HG02870 (cell line): ENCODE measurements around the gene CRISP2.

ENCODE experiments used
- ATAC-seq: cut with Tn5 transposase; IDR thresholded peaks from one replicate; pipeline ENCODE4 v1.9.1; 2021; ENCODE audit warnings: mild to moderate bottlenecking, moderate library complexity; ENCODE audit not compliant: unreplicated experiment

Gene CRISP2

DNA sequence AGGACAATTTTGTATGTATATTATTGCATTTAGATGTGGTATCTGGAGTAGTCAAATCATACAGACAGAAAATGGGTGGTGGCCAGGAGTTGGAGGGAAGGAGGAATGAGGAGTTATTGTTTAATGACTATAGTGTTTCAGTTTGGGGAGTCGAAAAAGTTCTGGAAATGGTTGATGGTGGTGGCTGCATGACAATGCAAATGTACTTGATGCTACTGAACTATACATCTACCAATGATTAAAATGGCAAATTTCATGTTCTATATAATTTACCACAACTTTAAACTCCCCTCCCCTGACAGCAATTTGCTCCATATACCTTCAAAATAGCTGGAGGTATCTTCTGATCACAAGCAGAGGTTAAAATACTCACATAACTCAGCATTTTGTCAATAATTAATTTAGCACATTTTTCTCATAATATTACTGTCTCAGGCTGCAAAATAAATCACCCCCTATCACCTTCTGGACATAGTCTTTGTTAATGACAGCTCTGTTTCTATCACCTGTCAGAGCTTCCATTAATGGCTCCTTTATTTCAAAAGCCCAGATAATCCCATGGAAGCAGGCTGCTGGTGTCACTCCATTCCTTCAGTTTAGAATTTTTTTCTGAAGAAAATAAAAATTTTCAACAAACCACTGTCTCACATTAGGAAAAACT lies 51.0 kb downstream of the CRISP2 start:
- no peak for ATAC-seq

DNA sequence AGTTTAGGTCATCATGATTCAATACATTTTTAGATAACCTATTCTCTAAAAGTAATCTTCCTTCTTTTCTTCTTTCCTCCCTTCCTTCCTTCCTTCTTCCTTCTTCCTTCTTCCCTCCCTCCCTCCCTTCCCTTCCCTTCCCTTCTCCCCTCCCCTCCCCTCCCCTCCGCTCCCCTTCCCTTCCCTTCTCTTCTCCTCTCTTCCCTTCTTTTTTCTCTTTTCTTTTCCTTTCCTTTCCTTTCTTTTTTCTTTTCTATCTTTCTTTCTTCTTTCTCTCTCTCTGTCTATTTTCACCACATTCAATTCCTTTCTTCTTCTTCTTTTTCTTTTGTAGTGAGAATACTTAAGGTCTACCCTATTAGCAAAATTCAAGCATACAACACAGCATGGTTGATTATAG lies 59.4 kb downstream of the CRISP2 start:
- ATAC-seq, result no peak

DNA sequence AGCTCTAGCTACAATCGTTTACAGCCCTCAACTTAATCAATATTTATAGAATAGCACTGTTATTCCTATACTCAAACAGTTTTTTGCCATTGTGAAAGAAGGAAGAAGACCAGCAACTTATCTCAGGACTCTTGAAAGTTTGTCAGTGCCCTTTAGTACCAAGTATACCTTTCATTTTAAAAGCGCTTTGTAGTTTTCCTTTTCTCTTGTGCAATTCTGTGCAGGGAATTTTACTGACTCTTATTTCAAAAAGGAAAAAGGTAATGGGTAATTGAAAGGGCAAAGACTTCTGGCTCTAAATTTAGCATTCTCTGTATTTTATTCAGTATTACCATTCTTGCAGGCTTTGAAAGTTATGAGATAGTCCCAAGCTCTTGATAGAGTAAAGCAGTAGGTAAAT lies 59.9 kb downstream of the CRISP2 start:
- no peak for ATAC-seq

DNA sequence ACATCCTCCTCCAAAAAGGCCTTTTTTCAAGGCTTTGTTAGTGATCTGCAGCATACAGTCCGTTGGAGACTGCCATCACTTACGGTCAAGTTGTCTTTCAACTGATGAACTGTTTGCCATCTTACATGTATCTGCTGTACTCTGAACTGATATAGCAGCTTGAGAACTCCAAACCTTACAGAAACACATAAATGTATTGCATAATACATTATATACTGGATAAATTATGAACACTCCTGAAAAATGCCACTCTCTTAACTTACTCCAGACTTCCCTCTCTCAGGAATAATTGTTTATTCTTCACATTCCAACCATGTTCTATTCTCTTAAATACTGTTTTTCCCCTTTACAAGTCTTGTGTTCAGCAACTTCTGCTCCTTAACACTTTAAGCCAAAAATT lies 62.1 kb downstream of the CRISP2 start:
- no peak for ATAC-seq

DNA sequence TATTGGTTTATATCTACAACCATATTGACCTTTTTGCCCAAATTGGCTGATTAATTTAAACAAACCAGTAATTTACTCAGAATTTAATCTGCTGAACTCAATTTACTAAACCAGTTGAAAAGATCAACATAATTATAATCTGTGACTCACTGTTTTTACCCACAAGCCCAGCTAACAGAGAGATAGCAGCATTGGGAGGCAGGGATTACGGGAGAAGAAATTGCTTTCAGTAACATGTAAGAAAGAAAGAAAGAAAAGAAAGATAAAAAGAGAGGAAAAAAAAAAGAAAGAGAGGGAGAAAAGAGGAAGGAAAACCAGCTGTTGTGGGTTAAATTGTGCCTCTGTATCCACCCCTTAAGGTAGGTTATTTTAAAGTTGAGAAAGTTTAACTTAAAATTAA lies 63.4 kb downstream of the CRISP2 start:
- no peak for ATAC-seq

DNA sequence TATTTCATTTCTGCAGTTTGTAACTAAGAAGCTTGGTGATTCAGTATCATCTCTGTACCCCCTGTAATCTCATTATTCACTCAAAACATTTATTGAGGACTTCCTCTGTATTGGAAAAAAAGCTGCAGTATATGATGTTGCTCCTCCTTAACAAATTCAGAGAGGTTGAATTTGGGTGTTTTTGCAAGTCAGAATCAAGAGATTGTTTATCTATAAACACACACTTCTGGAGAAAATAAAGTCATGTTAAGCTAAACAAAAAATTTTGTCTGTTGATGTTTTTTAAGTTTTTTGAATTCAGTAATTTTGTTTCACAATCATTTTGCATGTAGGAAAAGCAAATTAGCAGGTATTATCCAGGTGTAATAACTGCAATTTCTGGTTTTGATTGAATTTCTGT lies 65.3 kb downstream of the CRISP2 start:
- no peak for ATAC-seq

DNA sequence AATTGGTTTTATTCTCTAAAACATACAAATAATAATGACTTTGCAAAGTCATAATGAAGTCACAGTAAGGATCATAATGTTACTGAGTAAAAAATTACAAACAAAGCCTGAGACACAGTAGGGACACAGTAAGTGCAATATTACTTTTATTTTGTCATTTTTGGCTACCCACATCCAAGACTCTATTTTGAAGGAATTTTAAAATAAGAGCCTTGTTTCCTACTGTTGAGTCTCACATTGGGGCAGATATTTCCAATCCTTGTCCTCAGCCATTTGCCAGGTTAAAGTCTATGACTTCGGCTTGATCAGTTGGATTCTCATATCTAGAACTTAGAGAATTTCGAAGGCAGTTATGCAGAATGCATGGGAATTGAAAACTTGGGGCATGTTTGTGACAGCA lies 65.9 kb downstream of the CRISP2 start:
- ATAC-seq, result no peak

DNA sequence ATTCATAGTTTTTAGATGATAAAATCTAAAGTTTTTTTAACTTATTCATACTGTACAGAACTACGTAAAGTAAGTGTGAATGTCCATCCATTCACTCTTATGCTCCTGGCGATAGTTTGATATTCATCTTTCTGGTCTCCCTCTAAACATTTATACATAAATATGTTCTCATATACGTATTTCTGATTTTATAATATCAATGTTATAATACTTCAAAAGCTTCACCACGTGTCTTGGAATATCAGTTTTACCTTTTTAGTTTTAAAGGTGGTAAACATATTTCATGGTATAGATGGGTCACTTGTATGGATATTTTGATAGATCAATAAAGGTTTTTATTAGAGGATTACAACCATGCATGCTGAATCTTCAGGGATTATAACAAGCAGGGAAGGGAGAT lies 66.4 kb downstream of the CRISP2 start:
- no peak for ATAC-seq

DNA sequence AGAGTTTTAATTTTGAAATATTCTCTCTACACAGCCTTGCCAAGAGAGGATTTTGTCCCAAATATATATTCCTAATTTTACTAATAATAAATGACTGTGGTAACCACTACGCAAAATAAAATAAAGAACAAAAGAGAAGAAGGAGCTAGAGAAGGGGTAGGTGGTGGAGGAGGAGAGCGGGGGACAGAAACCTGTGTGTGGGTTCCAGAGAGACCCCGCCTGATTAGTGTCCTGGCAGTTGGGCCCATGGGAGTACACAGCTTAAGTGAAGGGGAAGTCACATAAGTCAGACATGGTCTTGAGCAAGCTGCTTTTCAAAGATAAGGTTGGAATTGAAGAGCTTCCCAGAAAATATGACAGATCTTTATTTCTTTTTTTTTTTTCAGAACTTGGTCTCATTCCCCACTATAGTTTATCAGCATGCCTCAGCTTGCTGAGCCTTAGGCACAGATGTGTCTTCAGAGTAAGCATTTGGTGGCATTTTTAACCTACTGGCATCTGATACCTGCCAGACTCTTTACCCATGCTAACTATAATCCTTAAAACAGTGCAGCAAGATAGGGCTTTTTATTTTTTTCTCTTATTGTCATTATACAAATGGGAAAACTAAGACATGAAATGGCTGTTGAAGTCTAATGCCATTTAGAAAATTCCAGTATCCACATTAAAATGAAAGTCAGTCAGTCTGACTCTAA lies 67.1 kb downstream of the CRISP2 start:
- no peak for ATAC-seq

DNA sequence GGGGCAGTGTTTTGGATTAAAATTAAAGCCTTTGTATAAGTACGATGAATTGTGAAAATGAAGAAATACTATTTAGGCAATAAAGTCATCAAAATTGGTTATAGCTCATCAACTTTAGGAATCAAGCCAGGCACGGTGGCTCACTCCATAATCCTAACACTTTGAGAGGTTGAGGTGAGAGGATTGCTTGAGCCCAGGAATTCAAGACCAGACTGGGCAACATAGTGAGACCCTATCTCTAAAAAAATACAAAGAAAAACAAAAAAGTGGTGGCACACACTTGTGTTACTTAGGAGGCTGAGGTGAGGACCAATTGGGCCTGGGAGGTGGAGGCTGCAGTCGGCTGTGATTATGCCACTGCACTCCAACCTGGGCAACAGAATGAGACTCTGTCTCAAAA lies 68.2 kb downstream of the CRISP2 start:
- ATAC-seq, result no peak
